HepG2 (cell line): ENCODE data around the gene NKX1-1.

Source experiments
- ATF3 ChIP-seq: sonication (generic); formaldehyde crosslinking; IDR thresholded peaks from 2 replicates; pipeline ENCODE4 v1.4.0; 2020; ENCODE audit warnings: missing genetic modification reagents
- GMEB2 ChIP-seq: IDR thresholded peaks from 2 replicates; pipeline ENCODE4 v1.6.1; 2016; ENCODE audit warnings: missing biosample characterization, missing genetic modification reagents, low read depth
- HIC2 ChIP-seq: sonication (generic); formaldehyde crosslinking; IDR thresholded peaks from 2 replicates; pipeline ENCODE4 v1.9.0; 2022; ENCODE audit warnings: low read depth, missing genetic modification reagents
- JUN ChIP-seq: sonication (generic); formaldehyde crosslinking; IDR thresholded peaks from 2 replicates; pipeline ENCODE4 v1.4.0; 2020; ENCODE audit warnings: mild to moderate bottlenecking, missing genetic modification reagents
- KAT2B ChIP-seq: fragments of 150-350 bp; IDR thresholded peaks from 2 replicates; pipeline ENCODE4 v1.6.1; 2014; ENCODE audit warnings: low read depth, low read length, borderline replicate concordance
- ZBTB43 ChIP-seq: sonication (generic); formaldehyde crosslinking; conservative IDR thresholded peaks from 2 replicates; pipeline ENCODE4 v1.4.0; 2020; ENCODE audit warnings: missing genetic modification reagents
- ZNF598 ChIP-seq: sonication (generic); formaldehyde crosslinking; IDR thresholded peaks from 2 replicates; pipeline ENCODE4 v1.5.1; 2020; ENCODE audit warnings: mild to moderate bottlenecking, missing genetic modification reagents, borderline replicate concordance
- ZSCAN5A ChIP-seq: sonication (generic); formaldehyde crosslinking; IDR thresholded peaks from 2 replicates; pipeline ENCODE4 v1.8.0; 2022; ENCODE audit warnings: mild to moderate bottlenecking, missing genetic modification reagents, borderline replicate concordance

GRCh38 chr4:1415681-1415981, 9.4 kb upstream of the NKX1-1 start:
- TF ChIP-seq JUN (CRISPR knock-in tag) = no peak
- no peak for TF ChIP-seq ZNF598 (CRISPR knock-in tag)
- no peak for TF ChIP-seq ZBTB43 (CRISPR knock-in tag)
- no peak for TF ChIP-seq ATF3 (CRISPR knock-in tag)
- no peak for TF ChIP-seq HIC2
- no peak for TF ChIP-seq KAT2B
- no peak for TF ChIP-seq ZSCAN5A
- TF ChIP-seq GMEB2 (CRISPR knock-in tag) = no peak
